ENCODE results near the gene CCDC154.

CCDC154 gene

DNA sequence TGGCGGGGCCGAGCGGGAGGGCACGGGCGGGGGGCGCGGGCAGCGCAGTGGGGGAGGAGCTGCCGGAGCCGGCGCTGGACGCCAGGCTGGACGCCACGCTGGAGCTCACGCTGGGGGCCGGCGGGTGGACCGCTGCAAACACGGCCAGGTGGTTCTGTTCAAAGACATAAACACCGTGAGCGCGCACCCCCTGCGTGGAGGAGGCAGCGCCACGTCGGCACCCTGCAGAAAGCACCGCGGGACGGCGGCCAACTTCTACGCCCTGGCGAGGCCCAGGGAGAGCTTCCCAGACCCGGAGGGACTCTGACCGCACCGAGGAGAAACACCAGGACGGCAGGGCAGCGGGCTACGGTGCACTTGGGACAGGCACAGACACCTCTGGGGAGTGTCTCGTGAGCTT, 59.1 kb downstream of the CCDC154 start:
- DNase-seq (ENCODE audit: low spot score), result peak; percentile 49

All from left forelimb (tissue), 1 donor.